NCI-H2107 (cell line): ENCODE data around the gene TCEA2.

Experiments
- DNase-seq: peaks from one replicate; lab custom pipeline; 2025; lab: John Stamatoyannopoulos, UW

The TCEA2 gene

GRCh38 chr20:64049060-64049877, 13.7 kb upstream of the TCEA2 start, which contains the start of gene SOX18:
Gene SOX18, minus strand, starts transcription at chr20:64049639. Its CDS starts 123 bp downstream, at chr20:64049516.
- no peak for DNase-seq

- no peak for DNase-seq
These were observed 13.1 kb upstream of the TCEA2 start for GRCh38 chr20:64049878-64050260.

- DNase-seq, result no peak
These were observed 12.6 kb upstream of the TCEA2 start for GRCh38 chr20:64050261-64051032.

GRCh38 chr20:64051033-64051452, 12.0 kb upstream of the TCEA2 start:
- DNase-seq, result no peak

- DNase-seq, result no peak
These were observed 11.3 kb upstream of the TCEA2 start for GRCh38 chr20:64051561-64052325.

- DNase-seq, result no peak
These were observed 10.7 kb upstream of the TCEA2 start for GRCh38 chr20:64052326-64052722.

- DNase-seq, result no peak
These were observed 9.8 kb upstream of the TCEA2 start for GRCh38 chr20:64052987-64053840.

GRCh38 chr20:64053841-64054661, 8.9 kb upstream of the TCEA2 start:
- no peak for DNase-seq

- no peak for DNase-seq
These were observed 7.6 kb upstream of the TCEA2 start for GRCh38 chr20:64055396-64055892.

GRCh38 chr20:64055893-64056638, 6.9 kb upstream of the TCEA2 start:
- no peak for DNase-seq

GRCh38 chr20:64056639-64056888, 6.4 kb upstream of the TCEA2 start:
- DNase-seq, result no peak

- DNase-seq, result no peak
These were observed 5.9 kb upstream of the TCEA2 start for GRCh38 chr20:64056889-64057627.

GRCh38 chr20:64057628-64058498, 5.1 kb upstream of the TCEA2 start:
- peak; percentile 60 for DNase-seq

GRCh38 chr20:64058536-64058935, 4.5 kb upstream of the TCEA2 start:
- no peak for DNase-seq

- no peak for DNase-seq
These were observed 762 bp upstream of the TCEA2 start for GRCh38 chr20:64062276-64062595.

- DNase-seq, result no peak
These were observed 569 bp downstream of the TCEA2 start for GRCh38 chr20:64063389-64064144.

- DNase-seq, result no peak
These were observed 1.2 kb downstream of the TCEA2 start for GRCh38 chr20:64064145-64064698.
